GM19468 (cell line): ENCODE measurements around the gene QARS1.

ENCODE experiments used
- ATAC-seq: cut with Tn5 transposase; IDR thresholded peaks from one replicate; pipeline ENCODE4 v1.9.1; 2021; ENCODE audit warnings: mild to moderate bottlenecking, moderate library complexity, moderate number of reproducible peaks; ENCODE audit not compliant: unreplicated experiment; ENCODE audit errors: extremely low read depth

The QARS1 gene

GRCh38 chr3:49058011-49058410, 46.5 kb downstream of the QARS1 start:
- ATAC-seq = no peak

- ATAC-seq = no peak
Observed at GRCh38 chr3:49057268-49057667, 47.3 kb downstream of the QARS1 start.

GRCh38 chr3:49054344-49054862, 50.2 kb downstream of the QARS1 start:
- no peak for ATAC-seq

DNA sequence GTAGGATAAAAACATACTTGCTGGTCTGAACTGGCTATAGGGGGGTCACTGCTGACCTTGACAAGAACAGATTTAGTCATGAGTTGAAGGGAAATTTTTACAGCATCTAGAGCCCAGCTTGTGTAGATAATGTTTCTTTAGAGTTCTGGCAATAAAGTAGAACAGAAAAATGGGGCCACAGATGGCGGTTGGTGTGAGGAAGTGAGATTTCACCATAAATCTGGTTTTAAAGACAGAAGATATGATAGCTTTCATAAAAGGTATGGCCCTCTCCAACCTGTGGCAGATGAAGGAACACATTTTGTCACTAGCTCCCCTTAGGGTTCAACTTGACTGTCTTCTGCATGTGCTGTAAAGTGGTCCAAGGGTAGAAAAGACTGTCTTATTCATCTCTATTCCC, 51.0 kb downstream of the QARS1 start:
- no peak for ATAC-seq
